Stimulated activated naive CD4-positive, alpha-beta T cell (primary cell): ENCODE results near the gene DHX40.
"Not testable (repeated sequence)": the region's sequence is repeated elsewhere in the genome, so short reads cannot be mapped to it uniquely, and the experiment has no call there.

Source experiments
- DNase-seq, 6 experiments: peaks; one replicate each; lab custom pipeline; 2025; lab: John Stamatoyannopoulos, UW

DHX40 gene

DNA sequence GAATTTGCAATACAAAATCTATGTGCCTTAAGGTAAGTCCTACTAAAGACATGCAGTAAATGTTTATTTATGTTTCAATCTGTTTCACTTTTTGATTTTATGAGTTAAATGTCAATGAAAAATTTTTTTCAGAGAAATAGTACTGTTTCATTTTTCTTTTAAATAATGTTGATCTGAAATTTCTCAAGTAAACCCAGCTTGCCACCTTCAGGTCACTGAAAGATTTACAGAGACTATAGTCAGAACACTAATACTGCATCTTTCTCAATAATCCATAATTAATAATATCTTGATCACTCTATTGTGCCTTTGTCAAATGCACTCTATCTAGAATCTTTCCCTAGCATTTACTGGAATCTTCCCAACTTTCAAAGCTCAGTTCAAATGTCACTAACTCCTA is 6.5 kb upstream of the DHX40 start:
- no peak for DNase-seq

DNA sequence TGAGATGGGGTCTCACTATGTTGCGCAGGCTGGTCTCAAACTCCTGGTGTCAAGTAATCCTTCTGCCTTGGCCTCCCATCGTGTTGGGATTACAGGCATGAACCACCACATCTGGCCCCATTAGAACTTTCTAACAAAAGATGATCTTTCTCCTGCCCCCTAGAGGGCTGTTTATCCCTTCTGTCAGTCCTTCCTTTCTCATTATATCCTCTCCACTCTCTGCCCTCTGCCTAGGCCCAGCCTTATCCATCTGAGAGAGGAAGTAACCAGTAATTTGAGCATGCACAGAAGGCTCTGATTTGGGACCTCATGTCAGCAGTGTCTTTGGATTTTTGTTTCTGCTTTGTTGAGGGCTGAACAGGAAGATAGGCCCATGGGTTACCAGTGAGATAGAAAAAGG is 4.4 kb upstream of the DHX40 start:
- no peak for DNase-seq

DNA sequence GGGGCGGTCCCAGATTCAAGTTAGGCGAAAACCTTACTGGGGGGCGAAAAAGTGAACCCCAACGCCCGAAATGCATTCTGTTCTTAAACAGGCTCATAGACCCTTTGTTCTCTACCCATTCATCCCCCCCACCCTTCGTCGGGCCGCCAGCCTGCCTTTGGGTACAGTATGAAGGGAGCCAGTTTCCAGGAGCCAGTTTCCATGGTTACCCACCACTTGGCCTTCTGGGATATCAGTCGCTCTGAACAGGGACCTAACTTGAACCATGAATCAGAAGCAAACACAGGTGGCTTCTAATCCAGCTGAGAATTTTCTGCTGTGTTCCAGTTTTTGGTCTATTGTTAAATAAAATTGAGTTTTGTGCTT is 532 bp downstream of the DHX40 start:
- DNase-seq = peak; percentile 52 to 76 (median 70)

DNA sequence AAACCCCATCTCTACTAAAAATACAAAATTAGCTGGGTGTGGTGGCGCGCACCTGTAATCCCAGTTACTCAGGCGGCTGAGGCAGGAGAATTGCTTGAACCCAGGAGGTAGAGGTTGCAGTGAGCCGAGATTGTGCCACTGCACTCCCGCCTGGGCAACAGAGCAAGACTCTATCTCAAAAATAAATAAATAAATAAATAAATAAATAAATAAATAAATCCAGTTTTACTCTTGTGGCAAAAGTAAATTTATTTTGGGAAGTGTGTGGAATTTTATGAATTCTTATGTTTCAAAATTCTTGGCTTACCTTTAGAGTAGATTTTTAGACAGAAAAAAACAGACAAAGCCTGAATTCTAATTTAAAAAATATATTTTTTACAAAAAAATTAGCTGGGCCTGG is 3.7 kb downstream of the DHX40 start:
- not testable (repeated sequence) for DNase-seq

DNA sequence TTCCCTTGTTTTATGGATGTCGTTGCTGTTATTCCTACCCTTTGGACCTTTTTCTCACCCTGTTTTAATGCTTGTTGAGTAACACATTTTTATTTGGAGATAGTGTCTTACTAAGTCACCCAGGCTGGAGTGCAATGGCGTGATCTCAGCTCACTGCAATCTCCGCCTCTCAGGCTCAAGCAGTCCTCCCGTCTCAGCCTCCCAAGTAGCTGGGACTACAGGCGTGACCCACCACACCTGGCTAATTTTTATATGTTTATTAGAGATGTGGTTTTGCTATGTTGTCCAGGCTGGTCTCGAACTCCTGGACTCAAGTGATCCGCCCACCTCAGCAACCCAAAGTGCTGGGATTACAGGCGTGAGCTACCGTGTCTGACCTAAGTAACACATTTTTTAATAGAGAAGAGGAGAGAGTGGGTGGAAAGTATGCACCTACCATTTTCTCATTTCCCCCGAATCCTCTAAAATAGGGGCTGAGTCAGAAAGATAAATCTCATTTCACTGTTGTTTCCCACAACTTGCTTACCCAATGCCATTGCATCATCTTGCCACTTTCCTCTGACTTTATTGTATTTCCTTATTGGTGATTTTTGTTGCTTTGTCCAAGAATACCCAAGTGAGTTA is 7.0 kb downstream of the DHX40 start:
- no peak for DNase-seq

DNA sequence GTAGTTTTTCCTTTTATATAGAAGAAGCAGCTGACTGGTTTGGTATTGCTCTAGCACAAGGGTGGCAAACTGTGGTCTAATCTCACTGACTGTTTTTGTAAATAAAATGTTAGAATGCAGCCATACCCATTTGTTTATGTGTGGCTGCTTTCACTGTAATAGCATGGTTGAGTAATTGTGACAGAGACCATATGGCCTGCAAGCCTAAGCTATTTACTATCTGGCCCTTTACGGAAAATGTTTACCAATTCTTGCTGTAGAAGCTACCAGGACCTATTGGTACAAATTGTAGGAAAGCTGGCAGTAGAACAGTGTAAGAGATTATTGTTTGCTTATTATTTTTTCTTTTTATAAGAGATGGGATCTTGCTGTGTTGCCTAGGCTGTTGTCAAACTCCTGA is 18.8 kb downstream of the DHX40 start:
- not testable (repeated sequence) for DNase-seq

DNA sequence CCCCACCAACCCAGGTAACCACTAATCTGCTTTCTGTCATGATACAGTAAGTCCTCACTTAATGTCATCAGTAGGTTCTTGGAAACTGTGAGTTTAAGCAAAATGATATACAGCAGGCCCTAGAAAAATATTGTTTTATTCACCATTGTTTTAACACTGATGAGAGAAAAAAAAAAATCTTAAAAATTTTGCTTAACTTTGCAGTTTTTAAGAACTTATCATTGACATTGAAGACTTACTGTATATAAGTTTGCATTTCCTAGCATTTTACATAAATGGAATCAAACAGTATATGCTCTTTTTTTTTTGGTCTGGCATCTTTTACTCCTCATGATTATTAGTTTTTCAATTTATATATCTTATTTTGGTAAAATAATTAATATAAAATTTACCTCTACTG is 34.8 kb downstream of the DHX40 start:
- no peak for DNase-seq

DNA sequence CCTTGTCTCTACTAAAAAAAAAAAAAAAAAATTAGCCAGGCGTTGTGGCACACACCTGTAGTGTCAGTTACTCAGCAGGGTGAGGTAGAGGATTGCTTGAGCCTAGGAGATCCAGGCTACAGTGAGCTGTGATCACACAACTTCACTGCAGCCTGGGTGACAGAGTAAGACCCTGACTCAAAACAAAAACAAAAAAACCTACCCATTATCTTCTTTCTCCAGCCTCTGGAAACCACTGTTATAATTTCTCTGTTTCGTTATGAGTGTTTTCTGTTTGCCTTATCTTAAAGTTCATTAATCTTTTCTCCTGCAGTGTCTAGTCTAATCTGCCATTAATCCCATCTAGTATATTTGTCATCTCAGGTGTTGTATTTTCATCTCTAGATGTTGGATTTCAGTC is 35.7 kb downstream of the DHX40 start:
- no peak for DNase-seq

DNA sequence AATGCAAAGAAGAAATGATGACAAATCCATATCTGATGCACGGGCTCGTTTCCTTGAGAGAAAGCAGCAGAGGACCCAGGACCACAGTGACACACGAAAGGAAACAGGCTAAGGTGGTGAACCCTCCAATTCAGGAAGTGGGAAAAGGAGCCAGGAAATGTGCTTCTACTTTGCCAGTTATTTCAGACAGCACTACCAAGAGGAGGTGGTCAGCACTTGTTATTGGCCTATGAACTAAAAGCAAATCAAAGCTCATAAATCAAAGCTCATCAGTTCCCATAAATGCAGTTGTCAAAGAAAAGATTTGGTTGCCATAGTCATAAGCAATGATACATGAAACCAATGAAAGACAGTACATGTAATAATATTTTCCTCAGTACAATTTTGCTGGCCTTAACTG is 41.7 kb downstream of the DHX40 start:
- no peak for DNase-seq

DNA sequence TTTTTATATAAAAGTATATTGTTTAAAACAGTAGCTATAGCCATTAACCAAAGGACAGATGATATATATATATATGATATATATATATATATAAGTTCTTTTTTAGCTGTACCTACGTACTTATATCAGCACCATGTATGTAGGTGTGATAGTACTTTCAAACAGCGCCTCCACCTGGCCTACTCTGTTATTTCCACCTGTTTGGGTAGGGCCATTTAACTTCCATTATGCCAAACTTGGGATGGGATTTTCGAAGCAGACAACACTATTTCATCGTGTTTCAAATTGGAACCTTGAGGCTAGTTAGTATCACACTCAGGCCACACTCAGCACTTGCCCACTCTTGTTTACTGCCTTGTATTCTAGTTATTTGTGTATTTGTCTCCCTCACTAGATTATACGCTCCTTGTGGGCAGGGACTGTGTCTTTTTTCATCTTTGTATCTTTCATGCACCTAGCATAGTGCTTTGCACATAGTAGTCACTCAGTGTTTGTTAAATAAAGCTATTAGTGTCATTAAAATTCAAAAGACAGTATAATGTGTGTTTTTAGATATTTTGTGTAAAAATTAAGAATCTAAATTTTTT is 42.5 kb downstream of the DHX40 start:
- no peak for DNase-seq

DNA sequence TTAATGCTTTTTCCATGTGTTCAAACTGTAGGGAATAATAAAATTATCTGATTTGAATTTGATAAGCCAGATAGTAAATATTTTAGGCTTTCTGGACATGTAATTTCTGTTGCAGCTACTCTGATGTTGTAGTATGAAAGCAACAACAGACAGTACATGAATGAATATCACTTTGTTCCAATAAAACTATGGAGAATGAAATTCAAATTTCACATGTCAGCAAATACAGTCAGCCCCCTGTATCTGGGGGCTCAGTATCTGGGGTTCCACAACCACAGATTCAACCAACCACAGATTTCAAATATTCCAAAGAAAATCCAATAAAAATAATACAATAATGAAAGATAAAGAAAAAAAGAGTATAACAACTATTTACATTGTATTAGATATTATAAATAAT is 46.1 kb downstream of the DHX40 start:
- DNase-seq = no peak

DNA sequence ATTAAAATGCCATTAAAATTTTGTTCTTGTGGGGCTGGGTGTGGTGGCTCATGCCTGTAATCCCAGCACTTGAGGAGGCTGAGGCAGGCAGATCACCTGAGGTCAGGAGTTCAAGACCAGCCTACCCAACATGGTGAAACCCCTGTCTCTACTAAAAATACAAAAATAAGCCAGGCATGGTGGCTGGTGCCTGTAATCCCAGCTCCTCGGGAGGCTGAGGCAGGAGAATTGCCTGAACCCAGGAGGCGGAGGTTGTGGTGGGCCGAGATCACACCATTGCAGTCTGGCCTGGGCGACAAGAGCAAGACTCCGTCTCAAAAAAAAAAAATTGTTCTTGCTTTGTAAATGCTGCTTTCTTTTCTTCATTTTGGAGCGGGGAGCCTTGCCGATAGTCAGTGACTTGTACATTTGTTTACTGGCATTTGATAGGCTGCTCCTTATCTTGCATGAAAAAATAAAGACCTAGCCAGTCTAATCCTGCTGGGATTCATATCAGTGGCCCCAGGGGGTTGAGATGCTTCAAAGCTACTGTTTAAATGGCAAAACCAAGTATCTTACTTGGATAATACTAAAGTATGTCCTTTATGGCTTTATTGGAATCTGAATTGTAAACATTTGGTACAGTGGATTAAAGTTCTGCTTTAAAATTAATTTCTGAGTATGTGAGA is 51.0 kb downstream of the DHX40 start:
- DNase-seq = no peak

DNA sequence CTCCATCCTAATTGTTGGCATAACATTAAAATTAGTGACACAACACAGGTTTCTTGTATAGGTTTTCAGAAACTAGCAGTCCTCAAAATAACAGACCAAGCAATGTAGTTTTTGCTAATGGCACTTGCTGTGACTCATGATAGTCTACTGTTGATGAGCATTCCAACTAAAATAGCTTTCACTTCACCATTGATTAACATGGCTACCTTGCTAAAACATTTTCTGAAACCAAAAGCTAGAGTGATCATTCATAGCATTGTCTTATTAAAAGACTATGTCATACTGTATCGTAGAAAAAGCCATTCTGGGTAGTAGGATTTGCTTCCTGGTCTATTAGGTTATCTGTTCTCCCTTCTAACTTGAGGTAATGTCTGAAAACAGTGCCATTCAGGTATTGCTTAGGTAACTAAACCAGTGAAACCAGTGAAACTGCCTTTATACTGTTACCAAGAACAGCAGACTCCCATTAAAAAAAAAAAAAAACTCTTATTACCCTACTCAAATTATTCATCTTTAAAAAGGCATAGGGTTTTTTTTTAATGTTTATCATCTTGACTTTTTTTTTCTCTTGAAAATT is 51.8 kb downstream of the DHX40 start:
- DNase-seq = no peak

DNA sequence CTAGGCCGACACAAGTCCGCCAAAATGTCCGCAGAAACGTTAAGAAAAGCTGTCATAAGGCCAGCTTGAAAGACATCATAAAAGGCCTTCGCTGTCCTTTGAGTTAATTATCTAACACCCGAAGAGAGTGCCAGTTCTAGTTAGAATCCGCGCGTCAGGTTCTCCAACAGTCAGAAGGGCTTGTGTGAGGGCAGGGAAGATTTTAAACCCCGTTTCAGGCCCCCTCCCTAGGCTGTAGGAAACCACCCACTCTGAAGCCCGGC is 53.6 kb downstream of the DHX40 start:
- no peak for DNase-seq

DNA sequence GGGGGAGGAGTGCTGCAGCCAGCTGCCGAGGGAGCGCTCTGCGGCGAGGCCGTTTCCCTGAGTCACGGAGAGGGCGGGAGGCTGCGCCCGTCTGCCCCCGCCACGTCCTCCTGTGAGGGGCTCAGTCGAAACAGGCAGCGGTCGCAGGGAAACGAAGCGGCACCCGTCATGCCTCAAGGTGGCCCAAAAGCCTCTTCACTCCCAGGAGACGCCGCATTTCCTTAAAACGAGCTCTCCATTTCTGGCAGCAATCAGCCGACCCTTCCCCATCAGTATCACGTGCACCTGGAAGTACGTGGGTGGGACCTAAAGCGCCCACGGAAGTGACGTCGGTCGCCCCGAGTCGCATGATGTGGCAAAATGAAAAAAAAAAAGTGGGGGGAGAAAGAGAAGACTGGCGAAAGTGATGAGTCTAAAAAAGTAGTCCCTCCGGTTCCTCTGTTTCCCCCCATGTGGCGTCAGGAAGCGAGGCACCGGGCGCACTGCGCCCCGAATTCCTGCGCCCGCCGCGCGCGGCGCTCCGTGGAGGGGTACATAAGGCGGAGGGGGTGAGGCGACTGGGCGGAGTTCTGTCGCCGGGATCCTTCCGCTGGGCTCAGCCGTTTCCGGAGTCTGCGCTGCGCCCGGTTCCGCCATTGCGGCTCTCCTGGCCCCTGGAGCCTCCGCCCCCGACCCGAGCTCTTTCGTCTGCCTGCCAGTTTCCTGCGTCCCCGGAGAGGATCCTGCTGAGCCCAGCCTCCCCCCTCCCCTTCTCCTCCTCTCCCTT is 54.1 kb downstream of the DHX40 start, which contains the start of gene CLTC:
CLTC (plus strand) TSS at position 598 of the 766 bp plus-strand sequence. CDS start 237 bp downstream, outside the sequence.
- peak; percentile 86 to 99 (median 96) for DNase-seq

DNA sequence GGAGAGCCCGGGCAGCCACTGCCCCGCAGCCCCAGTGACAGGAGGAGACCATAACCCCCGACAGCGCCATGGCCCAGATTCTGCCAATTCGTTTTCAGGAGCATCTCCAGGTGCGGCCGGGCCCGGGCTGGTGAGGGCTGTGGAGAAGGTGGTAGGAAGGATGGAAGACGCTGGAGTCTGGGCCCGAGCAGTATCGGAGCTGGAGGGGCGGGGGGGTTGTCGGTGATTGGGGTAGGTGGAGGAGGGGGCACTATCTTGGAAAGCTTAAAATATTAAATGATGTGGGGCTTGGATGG is 54.6 kb downstream of the DHX40 start:
- no peak for DNase-seq

DNA sequence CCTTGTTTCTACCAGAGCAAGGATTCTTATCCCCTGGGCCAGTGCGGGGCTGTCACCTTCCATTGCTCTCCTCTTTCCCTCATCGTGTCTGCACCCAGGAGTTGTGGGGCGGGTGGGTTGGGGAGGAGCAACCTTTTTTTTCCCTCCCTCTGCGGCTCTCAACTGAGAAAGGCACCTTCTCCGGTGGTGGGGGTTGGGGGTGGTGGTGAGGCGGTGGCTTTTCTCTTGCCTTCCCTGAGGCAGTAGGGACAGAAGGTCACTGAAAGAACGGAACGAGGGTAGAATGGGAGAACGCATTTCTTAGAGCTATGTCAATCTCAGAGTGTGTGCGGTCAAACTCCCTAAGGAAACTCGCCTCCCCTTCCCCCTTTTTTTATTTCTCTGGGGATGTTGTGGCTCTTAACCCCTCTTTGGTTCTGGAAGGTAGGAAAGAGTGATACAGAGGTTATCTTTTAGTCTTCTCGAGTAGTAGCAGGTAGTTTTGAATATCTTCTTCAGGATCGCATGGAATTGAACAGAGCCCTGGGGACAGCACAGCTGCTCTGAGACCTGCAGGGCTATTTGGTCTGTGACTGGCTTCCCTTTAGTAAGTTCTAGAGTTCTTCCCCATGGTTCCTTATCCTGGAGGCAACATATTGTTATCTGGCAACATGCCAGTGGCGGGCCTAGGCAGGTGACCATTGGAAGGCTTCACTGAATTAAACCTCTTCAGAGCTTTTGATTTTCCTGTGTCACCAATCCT is 55.3 kb downstream of the DHX40 start:
- DNase-seq = peak; percentile 17 to 48 (median 26)

DNA sequence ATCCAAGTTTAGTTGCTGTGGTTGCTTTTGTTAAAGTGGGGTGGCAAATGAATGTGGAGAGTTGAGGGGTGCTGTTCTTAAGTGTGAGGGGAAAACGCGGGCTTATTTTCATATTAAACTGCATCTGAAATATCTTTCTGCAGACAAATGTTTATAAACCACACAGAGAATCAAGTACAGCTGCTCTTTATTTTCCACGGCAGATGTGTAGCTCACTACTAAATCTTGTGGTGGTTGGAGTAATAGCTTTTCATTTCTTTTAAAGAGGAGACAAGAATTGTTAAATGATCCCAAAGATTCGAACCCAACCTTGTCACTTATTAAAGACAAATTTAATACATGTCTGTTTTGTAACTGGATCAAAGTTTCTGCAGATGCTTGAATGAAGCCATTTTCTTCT is 56.4 kb downstream of the DHX40 start:
- no peak for DNase-seq

DNA sequence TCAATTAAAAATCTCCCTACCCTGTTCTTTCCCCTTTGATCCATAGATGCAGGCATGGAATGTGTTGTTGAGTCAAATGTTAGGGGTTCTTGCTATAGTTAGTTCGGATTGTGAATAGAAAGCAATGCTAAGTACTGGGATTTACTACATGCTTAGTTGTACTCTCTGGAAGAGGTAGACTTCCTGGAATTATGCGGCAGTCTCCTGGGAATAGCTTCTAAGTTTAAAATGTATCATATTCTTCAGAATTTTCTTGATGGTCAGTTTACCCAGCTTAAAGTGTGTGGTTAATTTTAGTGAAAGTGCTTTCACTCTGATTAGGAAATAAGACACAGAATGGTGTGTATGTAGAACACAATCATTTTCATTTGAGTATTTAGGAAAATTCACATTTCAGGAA is 57.7 kb downstream of the DHX40 start:
- no peak for DNase-seq

DNA sequence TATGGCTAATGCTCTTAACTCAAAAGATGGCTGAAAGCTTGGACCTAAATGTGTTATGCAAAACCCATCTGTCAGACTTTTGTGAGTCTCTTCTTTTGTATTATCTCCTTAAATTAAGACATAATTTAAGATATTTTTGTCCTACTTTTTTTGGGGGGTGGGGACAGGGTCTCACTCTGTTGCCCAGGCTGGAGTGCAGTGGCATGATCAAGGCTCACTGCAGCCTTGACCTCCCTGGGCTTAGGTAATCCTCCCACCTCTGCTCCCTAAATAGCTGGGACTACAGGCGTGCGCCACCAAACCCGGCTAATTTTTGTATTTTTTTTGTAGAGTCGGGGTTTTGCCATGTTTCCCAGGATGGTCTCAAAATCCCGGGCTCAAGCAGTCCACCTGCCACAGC is 61.3 kb downstream of the DHX40 start:
- no peak for DNase-seq

DNA sequence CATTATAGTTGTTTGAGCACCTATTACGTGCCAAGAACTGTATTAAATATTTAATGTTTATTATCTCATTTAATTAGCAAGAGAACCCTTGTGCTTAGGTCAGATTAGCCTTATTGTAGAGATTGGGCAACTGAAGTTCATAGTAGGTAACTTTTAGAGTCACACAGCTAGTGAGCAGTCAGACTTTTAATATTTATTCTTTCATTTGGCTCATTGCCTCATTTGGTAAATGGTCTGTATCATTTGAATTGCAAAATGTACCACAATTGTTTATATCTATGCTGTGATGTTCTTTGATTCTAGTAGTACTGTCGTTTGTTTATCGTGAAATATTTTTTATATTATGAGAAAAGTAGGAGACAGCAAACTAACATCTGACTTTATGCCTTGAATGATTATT is 61.9 kb downstream of the DHX40 start:
- DNase-seq = no peak

DNA sequence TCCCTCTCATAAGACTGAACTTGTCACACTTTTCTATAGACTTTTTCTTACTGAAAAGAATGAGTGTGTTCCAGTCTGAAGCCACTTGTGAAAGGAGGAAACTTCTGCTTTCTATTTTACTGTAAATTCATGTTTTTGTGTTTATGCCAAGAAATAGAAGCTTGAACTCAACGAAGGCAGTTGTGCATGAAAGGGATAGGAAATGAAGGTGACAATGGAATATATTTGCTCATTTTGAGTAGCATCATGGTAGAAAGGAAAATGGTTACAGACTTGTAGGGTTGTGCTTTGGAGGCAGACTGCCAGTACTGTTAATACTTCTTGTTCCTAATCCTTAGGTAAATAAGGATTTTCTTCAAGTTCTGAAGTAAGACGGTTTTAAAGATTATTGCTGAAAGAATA is 62.4 kb downstream of the DHX40 start:
- no peak for DNase-seq
